Cardiac muscle cell (in vitro differentiated cells and primary cell): Measurements from ENCODE around the gene EPHX1. TPM values are rescaled to one million over a fixed set of nuclear protein-coding genes. Genes with fewer than 3 reads are reported as not detected.
A peak's percentile ranks its signal among the peaks of the same experiment; 100 is the strongest.

ENCODE experiments used
- DNase-seq, 2 donors: peaks; one replicate each; pipeline versions ENCODE4 v3.0.0 to v3.0.0-alpha.2; 2010 to 2017; ENCODE audit warnings: low read depth in 1 of 2, low spot score in 1 of 2
- H3K27ac ChIP-seq: fragments of 200-600 bp; sonication (generic); 2 replicates; pipeline ENCODE4 v1.5.1; 2016
- H3K27me3 ChIP-seq: fragments of 200-600 bp; sonication (generic); 2 replicates; pipeline ENCODE4 v1.6.0; 2016; ENCODE audit warnings: control low read depth
- H3K36me3 ChIP-seq: fragments of 200-600 bp; sonication (generic); 2 replicates; pipeline ENCODE4 v1.5.1; 2016; ENCODE audit warnings: control low read depth
- H3K4me1 ChIP-seq: fragments of 200-600 bp; sonication (generic); 2 replicates; pipeline ENCODE4 v1.8.1; 2017; ENCODE audit warnings: low read depth, mild to moderate bottlenecking, mixed run types
- H3K4me3 ChIP-seq: fragments of 200-600 bp; sonication (generic); 2 replicates; pipeline ENCODE4 v1.5.1; 2016; ENCODE audit warnings: mild to moderate bottlenecking
- H3K9me3 ChIP-seq: fragments of 200-600 bp; sonication (generic); 2 replicates; pipeline ENCODE4 v1.5.1; 2017; ENCODE audit warnings: low read depth, mild to moderate bottlenecking, control low read depth
- polyA plus RNA-seq: library from polyadenylated mRNA; unstranded; fragments of >200 nt; fragmentation: Nextera tagmentation; extraction: Ambion mirVana; gene quantifications from 2 replicates; pipeline ENCODE4 v1.2.1, GENCODE V29; 2016
- total RNA-seq: library from RNA; depleted of rRNA; stranded (reverse); fragments of >200 nt; gene quantifications from 2 replicates; pipeline ENCODE4 v1.2.3, GENCODE V29; 2016
- TF ChIP-seq, protein P1 (sequence below): IDR thresholded peaks from 2 replicates; pipeline ENCODE4 v1.5.1; 2012; ENCODE audit warnings: low read depth, mild to moderate bottlenecking, low read length

Gene EPHX1
- total and polyA plus RNA-seq, 2 experiments from 2014 or later, result 15.8 to 33.8 TPM

DNA sequence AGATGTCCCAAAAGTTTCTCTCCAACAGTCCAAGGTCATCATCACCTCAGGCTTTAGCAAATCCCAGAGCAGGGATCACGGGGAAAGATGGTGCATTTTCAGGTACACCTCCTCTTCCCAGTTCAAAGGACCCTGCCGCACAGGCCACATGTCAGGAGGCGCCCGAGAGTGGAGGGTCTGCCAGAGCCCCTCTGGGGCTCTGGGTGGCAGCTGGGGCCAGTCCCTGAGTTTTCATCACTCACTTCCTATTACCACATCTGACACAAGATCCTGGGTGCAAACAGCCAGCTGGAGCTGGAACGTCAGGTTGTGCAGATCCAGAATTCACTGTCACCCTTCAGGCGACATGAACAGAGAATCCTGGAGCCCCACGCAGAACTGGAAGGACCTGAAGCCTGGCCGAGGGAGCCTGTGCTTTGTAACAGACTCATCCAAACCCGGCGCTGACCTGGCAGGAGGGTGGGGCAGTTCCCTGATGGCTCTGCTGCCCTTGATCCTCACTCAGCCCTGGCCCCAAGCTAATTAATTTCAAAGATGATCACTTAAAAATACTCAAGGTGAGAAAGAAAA is 63.4 kb downstream of the EPHX1 start:
- Histone ChIP-seq H3K4me1 (no peaks in the 10 kb centered on the region), H3K36me3 (peaks cover 8% of the 10 kb centered on the region), H3K27me3 (no peaks in the 10 kb centered on the region), H3K9me3 (no peaks in the 10 kb centered on the region), H3K27ac (no peak overlapping the region), H3K4me3 (no peak overlapping the region)
- DNase-seq, result no peak
- TF ChIP-seq, protein P1, sequence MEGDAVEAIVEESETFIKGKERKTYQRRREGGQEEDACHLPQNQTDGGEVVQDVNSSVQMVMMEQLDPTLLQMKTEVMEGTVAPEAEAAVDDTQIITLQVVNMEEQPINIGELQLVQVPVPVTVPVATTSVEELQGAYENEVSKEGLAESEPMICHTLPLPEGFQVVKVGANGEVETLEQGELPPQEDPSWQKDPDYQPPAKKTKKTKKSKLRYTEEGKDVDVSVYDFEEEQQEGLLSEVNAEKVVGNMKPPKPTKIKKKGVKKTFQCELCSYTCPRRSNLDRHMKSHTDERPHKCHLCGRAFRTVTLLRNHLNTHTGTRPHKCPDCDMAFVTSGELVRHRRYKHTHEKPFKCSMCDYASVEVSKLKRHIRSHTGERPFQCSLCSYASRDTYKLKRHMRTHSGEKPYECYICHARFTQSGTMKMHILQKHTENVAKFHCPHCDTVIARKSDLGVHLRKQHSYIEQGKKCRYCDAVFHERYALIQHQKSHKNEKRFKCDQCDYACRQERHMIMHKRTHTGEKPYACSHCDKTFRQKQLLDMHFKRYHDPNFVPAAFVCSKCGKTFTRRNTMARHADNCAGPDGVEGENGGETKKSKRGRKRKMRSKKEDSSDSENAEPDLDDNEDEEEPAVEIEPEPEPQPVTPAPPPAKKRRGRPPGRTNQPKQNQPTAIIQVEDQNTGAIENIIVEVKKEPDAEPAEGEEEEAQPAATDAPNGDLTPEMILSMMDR, result no peak

DNA sequence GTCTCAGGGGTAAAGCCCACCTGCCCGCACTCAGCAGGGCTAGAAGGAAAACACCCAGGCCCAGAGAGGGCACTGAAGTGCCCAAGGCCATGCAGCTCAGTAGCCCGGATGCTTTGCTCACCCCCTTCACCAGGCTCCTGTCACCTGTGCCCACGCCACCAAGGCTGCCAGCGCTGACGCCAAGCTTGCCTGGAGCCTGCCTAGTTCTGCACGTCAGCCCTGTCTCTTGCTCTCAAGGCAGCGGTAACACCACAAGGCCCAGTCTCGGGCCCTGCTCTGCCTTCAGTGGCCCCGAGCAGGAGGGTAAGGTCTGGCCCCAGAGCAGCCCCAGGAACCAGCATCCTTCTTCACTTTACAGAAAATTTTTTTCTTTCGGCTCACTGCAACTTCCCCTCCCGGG is 64.5 kb downstream of the EPHX1 start:
- Histone ChIP-seq H3K27me3 (no peaks in the 10 kb centered on the region), H3K27ac (no peak overlapping the region), H3K36me3 (peaks cover 8% of the 10 kb centered on the region), H3K4me1 (no peaks in the 10 kb centered on the region), H3K4me3 (no peak overlapping the region), H3K9me3 (no peaks in the 10 kb centered on the region)
- DNase-seq, result no peak
- TF ChIP-seq, protein P1, result no peak

DNA sequence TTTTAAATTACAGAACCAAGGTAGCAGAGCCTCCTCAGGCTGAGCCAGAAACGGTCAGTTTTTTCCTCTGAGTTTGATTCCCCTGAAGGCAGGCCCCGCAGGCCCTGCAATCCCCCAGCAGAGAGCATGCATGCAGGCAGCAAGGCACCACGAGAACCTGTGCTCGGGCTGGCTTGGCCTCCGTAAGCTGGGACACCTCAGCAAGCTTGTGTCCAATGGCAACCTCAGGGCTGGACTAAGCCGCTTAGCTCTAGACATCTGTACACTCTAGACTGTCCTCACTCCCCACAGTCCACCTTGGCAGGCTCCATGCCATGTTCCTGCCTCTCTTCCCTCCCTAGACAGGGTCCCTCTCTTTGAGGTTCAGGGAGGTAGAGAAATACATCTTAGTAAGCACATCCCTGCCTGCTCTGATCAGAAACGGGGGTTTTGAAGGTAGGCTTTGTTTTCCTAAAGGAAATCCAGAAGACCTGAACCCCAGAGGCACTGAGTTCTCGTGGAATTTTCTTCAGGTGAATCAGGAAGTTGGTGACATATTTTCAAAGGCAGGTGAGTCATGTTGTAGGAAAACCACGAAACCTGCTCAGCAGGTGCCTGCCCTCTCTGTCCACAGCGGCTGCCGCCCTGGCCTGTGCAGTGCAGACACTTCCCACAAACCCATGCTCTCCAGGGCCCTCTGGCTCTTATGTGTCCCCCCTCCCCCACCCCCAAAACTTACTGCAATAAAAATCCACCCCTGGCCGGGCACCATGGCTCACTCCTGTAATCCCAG is 65.3 kb downstream of the EPHX1 start:
- DNase-seq, result no peak
- H3K36me3 ChIP-seq, result peaks cover 8% of the 10 kb centered on the region
- H3K27me3 ChIP-seq, result no peaks in the 10 kb centered on the region
- TF ChIP-seq, protein P1, result no peak
- H3K4me3 ChIP-seq, result no peak overlapping the region
- no peaks in the 10 kb centered on the region for H3K4me1 ChIP-seq
- H3K9me3 ChIP-seq, result no peaks in the 10 kb centered on the region
- no peak overlapping the region for H3K27ac ChIP-seq

DNA sequence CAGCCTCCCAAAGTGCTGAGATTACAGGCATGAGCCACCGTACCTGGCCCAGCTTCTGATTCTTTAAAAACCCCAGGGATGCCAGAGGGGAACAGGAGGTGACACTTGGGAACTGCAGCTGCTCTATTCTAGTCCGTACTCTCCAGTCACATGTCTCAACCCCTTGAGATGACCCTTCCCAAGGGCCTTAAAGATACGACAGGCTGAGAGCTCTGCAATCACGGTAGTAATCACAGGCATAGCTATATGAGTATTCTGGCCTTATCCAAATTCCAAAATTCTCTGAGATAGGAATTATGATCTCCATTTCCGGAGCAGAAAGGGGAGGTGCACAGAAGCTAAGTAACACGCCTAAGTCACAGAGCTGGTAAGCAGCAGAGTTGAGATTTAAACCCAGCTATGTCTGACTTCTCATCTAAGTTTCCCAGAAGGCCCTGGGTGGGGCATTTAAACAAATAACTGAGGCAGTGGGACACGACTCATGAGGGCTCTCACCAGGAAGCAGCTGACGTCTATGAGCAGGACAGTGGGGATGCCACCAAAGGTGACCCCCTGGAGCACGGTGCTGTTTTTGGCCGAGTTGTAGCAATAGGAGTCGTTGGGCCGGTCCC is 67.1 kb downstream of the EPHX1 start:
- Histone ChIP-seq H3K27ac (no peak overlapping the region), H3K36me3 (no peaks in the 10 kb centered on the region), H3K9me3 (no peaks in the 10 kb centered on the region), H3K4me1 (no peaks in the 10 kb centered on the region), H3K27me3 (no peaks in the 10 kb centered on the region), H3K4me3 (no peak overlapping the region)
- DNase-seq, result no peak
- TF ChIP-seq, protein P1, result no peak

DNA sequence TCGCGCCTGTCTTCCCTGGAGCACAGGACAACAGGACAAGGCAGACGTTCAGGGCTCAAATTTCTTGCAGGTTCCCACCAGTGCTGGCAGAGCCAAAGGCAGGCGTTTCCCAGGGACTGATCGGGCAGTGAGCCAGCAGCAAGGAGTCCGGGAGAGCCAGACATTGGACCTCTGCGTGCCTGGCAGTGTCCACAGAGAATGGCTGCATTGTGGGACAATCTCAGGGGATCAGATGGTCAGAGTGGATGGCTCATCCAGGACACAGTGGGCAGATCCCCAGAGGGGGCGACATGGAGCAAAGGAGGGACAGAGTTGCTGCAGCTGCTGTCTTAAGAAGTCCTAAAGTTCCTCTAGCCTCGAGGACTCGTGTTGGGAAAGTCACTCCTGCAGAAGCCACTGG is 67.7 kb downstream of the EPHX1 start:
- TF ChIP-seq, protein P1, result peak; percentile 47
- peak; percentile 38 to 47 for DNase-seq
- H3K4me3 ChIP-seq, result no peak overlapping the region
- H3K9me3 ChIP-seq, result no peaks in the 10 kb centered on the region
- H3K27ac ChIP-seq, result no peak overlapping the region
- no peaks in the 10 kb centered on the region for H3K36me3 ChIP-seq
- no peaks in the 10 kb centered on the region for H3K4me1 ChIP-seq
- no peaks in the 10 kb centered on the region for H3K27me3 ChIP-seq
